Inferior parietal cortex (tissue), 1 donor: Measurements from ENCODE around the gene ASTN2.
"Not testable (repeated sequence)": the region's sequence is repeated elsewhere in the genome, so short reads cannot be mapped to it uniquely, and the experiment has no call there.

Experiments
- DNase-seq: peaks from one replicate; pipeline ENCODE4 v3.0.0-alpha.2; 2016; ENCODE audit errors: extremely low spot score

ASTN2 gene

DNA sequence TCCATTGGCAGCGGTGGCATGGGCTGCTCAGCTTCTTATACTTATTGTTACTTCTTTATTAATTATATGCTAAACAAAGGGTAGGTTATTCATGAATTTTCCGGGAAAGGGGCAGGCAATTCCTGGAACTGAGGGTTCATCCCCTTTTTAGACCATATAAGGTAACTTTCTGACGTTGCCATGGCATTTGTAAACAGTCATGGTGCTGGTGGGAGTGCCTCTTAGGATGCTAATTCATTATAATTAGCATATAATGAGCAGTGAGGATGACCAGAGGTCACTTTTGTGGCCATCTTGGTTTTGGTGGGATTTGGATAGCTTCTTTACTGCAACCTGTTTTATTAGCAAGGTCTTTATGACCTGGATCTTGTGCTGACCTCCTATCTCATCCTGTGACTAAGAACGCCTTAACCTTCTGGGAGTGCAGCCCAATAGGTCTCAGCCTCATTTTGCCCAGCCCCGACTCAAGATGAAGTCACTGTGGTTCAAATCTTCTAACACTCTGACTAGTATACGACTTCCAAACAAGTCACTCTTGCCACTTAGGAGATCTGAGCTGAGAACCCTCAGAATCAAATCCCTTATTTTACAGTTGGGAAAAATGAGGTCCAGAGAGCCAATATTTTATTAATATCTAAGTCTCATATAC is 490.3 kb downstream of the ASTN2 start:
- DNase-seq = no peak

DNA sequence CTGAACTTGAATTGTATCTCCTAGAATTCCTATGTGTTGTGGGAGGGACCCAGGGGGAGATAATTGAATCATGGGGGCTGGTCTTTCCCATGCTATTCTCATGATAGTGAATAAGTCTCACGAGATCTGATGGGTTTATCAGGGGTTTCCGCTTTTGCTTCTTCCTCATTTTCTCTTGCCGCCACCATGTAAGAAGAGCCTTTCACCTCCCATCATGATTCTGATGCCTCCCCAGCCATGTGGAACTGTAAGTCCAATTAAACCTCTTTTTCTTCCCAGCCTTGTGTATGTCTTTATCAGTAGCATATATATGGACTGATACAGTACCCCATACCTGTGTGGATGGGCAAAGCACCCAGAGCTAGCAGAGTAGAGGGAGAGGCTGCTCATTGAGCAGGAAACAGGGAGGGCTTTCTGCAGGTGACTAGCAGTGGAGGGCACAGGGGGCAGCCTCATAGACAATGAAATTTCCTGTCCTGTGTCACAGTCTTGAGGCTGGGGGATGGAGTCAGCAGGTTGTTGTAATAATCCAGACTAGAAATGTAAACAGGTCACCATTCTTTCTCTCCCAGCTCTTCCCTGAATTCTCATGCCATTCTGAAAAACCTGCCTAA is 496.9 kb downstream of the ASTN2 start:
- DNase-seq = not testable (repeated sequence)

DNA sequence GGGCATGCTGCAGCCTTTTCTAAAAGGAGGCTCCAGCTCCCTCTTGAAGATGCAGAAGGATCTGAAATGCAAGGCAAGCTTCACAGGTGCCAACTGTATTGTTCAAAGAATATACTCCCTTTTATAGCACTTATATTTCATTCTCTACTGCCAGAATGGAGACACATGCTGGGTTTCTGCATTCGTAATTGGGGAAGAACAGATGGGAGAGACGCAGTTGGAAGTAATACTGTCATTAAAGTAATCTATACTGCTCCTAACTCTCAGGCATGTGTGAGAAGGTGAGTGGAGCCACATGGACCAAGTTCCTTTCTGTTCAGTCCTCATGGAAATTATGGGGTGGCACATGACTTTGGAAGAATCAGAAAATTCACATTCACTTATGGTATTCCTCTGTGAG is 501.3 kb downstream of the ASTN2 start:
- DNase-seq = no peak

DNA sequence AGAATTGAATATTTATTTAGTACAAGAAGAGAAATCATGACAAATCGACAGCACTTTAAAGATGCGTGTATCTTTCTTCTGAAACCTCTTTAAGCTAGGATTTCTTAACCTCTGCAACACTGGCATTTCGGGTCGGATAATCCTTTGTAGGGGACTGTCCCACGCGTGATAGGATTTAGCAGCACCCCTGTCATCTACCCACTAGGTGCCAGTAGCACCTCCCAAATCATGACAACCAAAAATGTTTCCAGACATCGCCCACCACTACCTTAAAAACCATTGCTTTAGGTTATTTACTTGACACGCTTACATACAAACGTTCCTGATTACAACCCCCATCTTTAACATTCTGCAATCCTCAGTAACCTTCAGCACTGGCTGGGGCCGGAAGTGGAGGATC is 504.7 kb downstream of the ASTN2 start:
- DNase-seq = no peak

DNA sequence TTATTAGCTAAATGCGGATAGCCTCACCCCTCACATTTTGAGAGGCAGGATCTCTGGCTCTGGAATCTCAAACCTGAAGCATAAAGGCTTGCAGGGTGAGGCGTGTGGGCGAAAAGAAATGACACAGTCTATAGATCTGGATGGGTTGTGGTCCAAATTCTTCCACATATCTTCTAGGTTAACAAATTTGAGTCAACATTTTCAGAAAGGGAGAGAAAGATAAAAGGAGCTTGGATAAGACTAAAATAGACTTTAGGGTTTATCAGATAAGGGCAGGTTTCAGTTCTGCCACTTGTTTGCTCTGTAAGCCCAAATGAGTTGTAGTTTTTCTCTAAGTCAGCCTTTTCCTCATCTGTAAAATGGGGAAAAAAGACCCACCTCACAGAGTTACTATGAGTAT is 506.9 kb downstream of the ASTN2 start:
- DNase-seq = no peak

DNA sequence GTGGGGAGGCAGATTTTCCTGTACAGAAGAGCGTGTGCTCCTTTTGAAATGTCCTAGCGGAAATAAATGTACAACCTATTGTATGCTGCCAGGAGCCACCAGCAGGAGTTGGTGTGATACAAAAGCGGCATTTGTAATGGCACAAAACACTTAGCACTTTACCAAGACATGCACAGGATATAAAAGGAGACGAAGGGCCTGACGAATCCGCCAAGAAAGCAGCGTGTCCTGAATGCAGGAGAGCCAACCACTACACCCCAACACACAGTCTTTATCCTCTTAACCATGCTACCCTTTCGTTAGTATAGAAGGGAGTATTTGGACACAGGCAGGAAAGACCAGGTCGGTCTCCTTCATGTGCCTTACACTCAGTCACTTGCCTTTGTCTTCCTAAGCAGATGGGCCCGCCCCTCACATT is 509.7 kb downstream of the ASTN2 start:
- peak; percentile 61 for DNase-seq

DNA sequence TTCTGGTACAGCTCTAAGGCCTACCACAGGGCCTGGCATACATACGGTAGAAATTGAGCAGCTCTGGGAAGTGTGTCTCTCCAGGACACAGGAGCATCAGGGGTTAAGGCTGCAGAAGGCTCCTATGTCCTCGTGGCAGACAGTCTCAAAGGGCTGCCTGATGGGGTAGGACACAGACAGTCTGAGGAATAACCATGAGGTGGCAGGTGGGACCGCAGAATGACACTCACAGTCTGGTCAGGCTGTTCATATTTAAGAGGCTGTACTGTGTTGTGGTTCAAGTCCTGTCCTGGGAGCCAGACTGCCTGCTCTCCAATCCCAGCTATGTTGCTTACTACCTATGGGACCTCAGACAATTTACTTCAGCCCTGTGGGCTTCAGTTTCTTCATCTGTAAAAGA is 510.7 kb downstream of the ASTN2 start:
- no peak for DNase-seq

DNA sequence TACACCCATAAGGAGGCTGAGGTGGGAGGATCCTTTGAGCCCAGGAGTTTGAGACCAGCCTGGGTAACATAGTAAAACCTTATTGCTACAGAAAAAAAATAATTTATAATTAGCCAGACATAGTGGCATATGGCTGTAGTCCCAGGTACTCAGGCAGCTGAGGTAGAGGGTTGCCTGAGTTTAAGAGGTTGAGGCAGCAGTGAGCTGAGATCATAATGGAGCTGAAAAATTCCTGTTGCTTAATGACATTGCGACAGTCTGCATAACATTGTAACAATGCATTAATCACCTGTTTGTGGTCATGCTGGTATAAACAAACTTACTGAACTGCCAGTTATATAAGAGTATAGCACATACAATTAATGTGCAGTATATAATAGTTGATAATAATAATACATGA is 513.6 kb downstream of the ASTN2 start:
- DNase-seq = no peak

DNA sequence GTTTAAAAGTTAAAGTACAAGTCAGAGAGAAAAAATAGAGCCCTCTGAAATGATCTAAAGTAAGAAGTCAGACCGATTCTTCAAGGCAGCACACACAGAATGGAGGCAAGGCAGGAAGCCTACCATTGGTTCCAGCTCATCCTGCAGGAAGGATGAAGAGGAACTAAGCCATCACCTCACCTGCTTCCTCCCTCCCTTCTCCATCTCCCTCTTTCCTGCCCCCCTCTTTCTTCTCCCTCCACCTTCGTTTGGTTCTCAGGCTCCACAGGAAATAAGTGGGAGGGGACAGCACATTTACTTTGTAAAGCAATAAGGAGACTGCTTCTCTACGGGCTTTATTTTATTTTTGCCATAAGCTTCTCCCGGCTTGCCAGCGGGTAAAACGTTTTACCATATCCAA is 514.3 kb downstream of the ASTN2 start:
- no peak for DNase-seq

DNA sequence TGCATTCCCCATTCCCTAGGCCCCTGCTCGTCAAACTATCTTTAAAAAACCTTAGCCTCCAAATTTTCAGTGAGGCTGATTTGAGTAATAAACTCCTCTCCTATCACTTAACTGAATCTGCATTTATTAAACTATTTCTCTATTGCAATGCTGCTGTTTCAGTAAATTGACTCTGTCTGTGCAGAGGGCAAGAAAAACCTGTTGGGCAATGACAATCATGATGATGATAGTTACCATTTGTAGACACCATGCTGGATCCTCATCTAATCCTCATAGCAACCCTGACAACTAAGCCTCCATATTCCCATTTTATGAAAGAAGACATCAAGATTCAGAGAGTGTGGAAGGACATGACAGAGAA is 514.9 kb downstream of the ASTN2 start:
- DNase-seq = no peak

DNA sequence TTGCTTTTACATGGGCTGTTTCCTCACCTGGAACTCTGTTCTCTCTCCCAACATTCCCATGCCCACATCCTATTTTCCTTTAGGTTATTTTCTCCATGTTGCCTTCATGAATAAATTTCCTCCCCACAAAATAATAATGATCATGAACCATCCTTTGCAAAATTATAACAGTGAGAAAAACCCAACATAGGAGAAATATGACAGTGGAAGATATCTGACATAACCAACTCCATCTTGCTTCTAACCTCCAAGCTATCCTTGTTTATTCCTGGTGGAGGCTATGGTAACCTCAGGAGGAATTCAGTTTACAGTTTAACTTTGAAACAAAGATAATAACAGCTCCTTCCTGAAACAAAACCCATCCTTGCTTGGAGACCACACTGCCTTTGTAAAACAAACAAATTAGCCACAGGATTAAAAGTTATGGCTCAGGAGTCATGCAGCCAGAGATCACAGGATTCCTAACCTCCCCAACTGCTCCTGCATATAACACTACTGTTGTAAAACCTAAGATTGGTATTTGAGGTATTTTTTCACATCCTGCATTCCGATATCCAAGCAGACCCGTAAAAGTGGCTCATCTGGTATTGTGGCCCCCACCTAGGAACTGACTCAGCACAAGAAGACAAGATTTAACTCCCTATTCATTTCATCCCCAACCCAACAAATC is 515.4 kb downstream of the ASTN2 start:
- DNase-seq = no peak

DNA sequence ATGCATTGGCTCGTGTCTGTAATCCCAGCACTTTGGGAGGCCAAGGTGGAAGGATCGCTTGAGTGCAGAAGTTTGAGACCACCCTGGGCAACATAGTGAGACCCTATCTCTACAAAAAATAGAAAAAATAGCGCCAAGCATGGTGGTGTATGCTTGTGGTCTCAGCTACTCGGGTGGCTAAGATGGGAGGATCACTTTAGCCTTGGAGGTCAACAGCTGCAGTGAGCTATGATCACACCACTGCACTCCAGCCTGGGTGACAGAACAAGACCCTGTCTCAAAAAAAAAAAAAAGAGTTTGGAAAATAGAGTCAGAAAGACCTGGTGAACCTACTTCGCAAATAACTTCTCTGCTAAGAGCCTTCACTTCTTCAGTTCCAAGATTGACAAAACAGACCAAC is 516.7 kb downstream of the ASTN2 start:
- not testable (repeated sequence) for DNase-seq

DNA sequence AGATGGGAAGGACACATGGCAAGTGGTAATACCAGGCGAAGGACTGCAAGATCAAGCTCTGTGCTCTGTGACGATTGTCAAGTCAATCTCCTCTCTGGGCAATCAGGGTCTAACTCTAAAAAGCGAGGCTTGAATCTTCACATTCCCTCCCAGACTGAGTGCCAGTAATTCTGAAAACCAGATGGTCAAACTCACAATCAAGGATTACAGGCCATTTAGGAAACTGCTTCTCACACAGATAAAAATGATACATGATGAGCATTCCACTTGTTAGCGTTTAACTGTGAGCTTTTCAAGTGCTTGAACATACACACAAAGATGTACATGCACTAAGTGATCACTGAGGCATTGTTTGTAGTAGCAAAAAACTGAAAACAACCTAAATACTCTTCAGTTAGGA is 517.7 kb downstream of the ASTN2 start:
- DNase-seq = no peak

DNA sequence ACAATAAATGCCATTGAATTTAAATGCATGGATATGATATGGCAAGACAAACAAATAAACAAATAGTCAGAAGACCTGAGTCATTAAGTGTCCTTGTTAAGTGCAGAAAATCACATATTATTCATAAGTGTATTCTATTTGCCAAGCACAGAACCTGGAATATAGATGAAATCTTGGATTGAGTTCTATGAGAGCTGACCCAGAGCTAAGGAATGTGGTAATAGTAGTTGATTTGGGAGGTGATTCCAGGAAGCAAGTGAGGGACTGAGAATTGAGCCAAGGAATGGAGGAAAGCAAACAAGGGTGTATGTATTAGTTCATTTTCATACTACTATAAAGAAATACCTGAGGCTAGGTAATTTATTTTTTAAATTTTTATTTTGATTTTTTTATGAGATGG is 518.9 kb downstream of the ASTN2 start:
- no peak for DNase-seq

DNA sequence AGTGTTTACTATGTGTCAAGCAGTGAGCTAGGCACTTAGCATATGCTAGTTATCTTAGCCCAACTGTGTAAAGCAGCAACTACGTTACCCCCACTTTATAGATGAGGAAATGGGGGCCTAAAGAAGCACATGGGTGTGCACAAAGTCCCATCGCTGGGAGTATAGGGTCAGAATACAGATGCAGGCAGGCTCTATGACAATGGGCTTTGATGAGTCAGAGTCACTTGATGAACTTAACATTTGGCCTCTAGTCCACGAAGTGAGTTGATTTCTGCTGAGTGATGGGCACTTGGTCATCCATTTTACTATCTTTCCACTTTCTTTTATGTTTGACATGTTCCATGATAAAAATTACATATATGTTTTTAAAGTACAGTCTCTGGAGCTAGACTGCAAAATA is 523.4 kb downstream of the ASTN2 start:
- DNase-seq = no peak

DNA sequence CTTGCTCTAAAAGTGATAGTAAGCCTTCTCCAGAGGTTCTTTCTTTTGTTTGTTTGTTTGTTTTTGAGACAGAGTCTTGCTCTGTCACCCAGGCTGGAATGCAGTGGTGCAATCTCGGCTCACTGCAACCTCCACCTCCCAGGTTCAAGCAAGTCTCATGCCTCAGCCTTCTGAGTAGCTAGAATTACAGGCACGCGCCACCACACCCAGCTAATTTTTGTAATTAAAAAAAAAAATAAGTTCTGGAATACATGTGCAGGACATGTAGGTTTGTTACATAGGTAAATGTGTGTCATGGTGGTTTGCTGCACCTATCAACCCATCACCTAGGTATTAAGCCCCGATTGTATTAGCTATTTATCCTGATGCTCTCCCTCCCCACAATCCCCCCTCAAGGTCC is 526.4 kb downstream of the ASTN2 start:
- DNase-seq = not testable (repeated sequence)

DNA sequence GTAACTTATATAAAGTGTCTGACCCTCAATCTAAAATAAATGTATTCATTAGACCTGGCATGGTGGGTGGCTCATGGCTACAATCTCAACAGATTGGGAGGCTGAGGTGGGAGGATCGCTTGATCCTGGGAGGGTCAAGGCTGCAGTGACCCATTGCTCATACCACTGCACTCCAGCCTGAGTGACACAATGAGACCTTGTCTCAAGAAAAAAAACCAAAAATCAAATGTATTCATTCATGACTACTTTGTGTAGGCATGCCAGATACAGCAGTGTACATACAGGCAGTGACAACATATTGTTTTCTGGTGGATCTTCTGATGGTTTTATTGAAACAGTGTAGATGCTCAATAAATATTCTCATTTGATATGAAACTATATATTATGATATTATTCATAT is 526.8 kb downstream of the ASTN2 start:
- DNase-seq = no peak

DNA sequence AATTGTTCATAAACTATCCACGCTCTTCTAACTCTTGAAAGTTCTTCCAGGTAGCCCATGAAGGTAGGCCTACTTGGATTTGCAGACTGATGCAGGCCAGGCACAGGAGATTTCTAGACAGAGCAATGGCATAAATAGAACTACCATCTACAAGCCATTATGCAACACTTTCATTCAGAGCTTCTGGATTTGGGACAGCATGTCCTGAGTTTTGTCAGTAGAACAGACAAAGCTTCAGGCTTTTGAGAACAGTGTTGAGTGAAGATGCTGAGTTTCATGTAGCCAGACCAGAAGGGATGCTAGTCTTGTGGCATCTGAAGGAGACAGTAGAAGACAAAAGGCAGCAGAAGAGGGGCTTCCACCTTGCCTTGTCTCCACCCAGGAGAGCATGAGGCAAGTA is 531.2 kb downstream of the ASTN2 start:
- DNase-seq = peak; percentile 51

DNA sequence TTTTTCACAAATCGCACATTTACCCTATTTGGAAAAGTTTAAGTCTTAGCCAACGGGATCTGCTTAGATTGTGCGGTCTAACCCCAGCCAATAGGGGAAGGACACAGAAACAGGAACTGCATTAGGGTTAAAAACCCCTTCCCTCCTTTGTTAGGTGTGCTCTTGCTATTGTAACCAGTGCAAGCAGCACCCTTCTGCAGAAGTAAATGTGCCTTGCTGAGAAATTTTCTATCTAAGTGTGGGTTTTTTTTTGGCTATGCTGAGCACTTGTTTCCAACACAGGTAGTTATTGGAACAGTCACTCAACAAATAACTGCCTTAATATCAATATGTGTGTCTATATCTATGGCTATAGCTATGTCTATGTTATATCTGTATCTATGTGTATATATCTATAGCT is 537.8 kb downstream of the ASTN2 start:
- no peak for DNase-seq

DNA sequence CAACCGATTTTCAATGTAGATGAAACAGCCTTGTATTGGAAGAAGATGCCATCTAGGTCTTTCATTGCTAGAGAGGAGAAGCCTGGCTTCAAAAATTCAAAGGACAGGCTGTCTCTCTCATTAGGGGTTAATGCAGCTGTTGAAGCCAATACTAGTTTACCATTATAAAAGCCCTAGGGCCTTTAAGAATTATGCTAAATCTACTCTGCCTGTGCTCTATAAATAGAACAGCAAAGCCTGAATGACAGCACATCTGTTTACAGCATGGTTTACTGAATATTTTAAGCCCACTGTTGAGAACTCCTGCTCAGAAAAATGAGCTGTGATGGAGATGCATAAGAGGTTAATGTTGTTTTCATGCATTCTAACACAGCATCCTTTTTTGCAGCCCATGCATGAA is 539.3 kb downstream of the ASTN2 start:
- no peak for DNase-seq

DNA sequence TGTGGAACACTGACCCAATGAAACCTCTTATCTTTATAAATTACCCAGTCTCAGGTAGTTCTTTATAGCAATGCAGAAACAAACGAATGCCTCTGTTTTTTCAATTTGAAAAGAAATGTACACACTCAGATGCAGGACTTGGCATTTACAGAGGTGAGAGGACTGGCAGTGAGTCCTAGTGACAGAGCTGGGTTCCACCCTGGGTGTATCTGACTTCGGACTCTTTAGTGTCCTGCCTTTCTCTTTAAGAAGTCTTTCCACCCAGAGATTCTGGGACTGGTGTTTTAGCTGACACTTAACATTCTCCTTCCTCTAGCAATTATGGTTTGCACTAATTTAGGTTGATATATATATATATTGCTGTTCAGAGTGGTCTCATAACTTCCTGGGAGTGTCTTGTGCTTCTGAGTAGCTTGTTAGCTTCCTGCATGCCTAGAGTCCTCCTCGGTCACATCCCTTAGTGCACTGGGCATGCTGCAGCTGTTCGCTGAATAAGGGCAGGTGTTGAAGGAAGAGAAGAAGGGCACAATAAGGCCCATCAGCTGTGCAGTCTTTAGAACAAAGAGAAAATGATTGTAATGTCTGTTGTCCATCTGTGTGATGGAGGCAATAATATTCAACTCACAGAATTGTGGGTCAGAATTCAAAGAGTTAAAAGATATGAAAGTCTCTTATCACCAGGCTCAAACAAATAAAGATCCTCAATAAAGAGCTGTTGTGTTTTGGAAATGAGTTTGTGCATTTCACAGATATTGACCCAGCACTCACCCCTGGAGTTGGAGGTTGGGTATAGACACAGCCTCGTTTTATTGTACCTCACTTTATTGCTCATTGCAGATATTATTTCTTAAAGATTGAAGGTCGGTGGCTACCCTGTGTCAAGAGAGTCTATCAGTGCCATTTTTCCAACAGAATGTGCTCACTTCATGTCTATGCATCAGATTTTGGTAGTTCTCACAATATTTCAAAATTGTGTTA is 540.6 kb downstream of the ASTN2 start:
- no peak for DNase-seq

DNA sequence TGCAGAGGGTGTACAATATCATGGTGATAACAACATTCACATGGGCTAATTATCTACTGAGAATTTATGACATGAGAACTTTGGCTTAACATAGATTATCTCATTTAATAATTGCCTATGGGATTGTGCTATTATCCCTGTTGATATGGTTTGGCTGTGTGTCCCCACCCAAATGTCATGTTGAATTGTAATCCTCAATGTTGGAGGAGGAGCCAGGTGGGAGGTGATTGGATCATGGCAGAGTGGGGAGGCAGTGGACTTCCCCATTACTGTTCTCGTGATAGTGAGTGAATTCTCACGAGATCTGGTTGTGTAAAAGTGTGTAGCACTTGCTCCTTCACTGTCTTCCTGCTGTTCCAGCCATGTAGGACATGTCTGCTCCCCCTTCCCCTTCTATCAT is 541.4 kb downstream of the ASTN2 start:
- no peak for DNase-seq
